ENCODE results near the gene ZFAND6.
A peak's percentile ranks its signal among the peaks of the same experiment; 100 is the strongest.
"Not testable (repeated sequence)": the region's sequence is repeated elsewhere in the genome, so short reads cannot be mapped to it uniquely, and the experiment has no call there.

Gene ZFAND6

GRCh38 chr15:80099662-80100061, 40.2 kb downstream of the ZFAND6 start:
- DNase-seq, result not testable (repeated sequence)

- DNase-seq, result no peak
Observed at GRCh38 chr15:80100247-80100646, 40.8 kb downstream of the ZFAND6 start.

- DNase-seq, result no peak
Observed at GRCh38 chr15:80105193-80105592, 45.7 kb downstream of the ZFAND6 start.

GRCh38 chr15:80105595-80105994, 46.1 kb downstream of the ZFAND6 start:
- no peak for DNase-seq

GRCh38 chr15:80106051-80106450, 46.6 kb downstream of the ZFAND6 start:
- no peak for DNase-seq

GRCh38 chr15:80107204-80107603, 47.7 kb downstream of the ZFAND6 start:
- DNase-seq, result no peak

GRCh38 chr15:80107774-80108173, 48.3 kb downstream of the ZFAND6 start:
- peak in 1 of 2 experiments; percentile 8 for DNase-seq

GRCh38 chr15:80109388-80109787, 49.9 kb downstream of the ZFAND6 start:
- no peak for DNase-seq

- no peak for DNase-seq
Observed at GRCh38 chr15:80110920-80111319, 51.4 kb downstream of the ZFAND6 start.

- no peak for DNase-seq
Observed at GRCh38 chr15:80114114-80114513, 54.6 kb downstream of the ZFAND6 start.

GRCh38 chr15:80115021-80115420, 55.5 kb downstream of the ZFAND6 start:
- no peak for DNase-seq

GRCh38 chr15:80118956-80119355, 59.5 kb downstream of the ZFAND6 start:
- peak; percentile 53 to 86 for DNase-seq

- DNase-seq, result no peak
Observed at GRCh38 chr15:80120636-80121035, 61.2 kb downstream of the ZFAND6 start.

GRCh38 chr15:80121546-80121945, 62.1 kb downstream of the ZFAND6 start:
- peak; percentile 17 to 56 for DNase-seq

GRCh38 chr15:80123034-80123433, 63.6 kb downstream of the ZFAND6 start:
- no peak for DNase-seq

- not testable (repeated sequence) for DNase-seq
Observed at GRCh38 chr15:80127253-80127652, 67.8 kb downstream of the ZFAND6 start.

GRCh38 chr15:80127911-80128310, 68.4 kb downstream of the ZFAND6 start:
- DNase-seq, result no peak

GRCh38 chr15:80132382-80132781, 72.9 kb downstream of the ZFAND6 start:
- no peak for DNase-seq

GRCh38 chr15:80136854-80137253, 77.4 kb downstream of the ZFAND6 start:
- no peak for DNase-seq

- DNase-seq, result no peak
Observed at GRCh38 chr15:80138961-80139360, 79.5 kb downstream of the ZFAND6 start.

- no peak for DNase-seq
Observed at GRCh38 chr15:80140909-80141308, 81.4 kb downstream of the ZFAND6 start.

- DNase-seq, result no peak
Observed at GRCh38 chr15:80141916-80142598, 82.6 kb downstream of the ZFAND6 start.

- DNase-seq, result no peak
Observed at GRCh38 chr15:80142646-80143045, 83.2 kb downstream of the ZFAND6 start.

GRCh38 chr15:80151148-80151547, 91.7 kb downstream of the ZFAND6 start:
- DNase-seq, result no peak

GRCh38 chr15:80151576-80151975, 92.1 kb downstream of the ZFAND6 start:
- DNase-seq, result no peak
